HG02884 (cell line): Measurements from ENCODE around the gene CNMD.
A peak's percentile ranks its signal among the peaks of the same experiment; 100 is the strongest.
"Not testable (repeated sequence)": the region's sequence is repeated elsewhere in the genome, so short reads cannot be mapped to it uniquely, and the experiment has no call there.

Source experiments
- ATAC-seq: cut with Tn5 transposase; IDR thresholded peaks from one replicate; pipeline ENCODE4 v1.9.1; 2021; ENCODE audit warnings: mild to moderate bottlenecking, moderate library complexity; ENCODE audit not compliant: unreplicated experiment

Gene CNMD

DNA sequence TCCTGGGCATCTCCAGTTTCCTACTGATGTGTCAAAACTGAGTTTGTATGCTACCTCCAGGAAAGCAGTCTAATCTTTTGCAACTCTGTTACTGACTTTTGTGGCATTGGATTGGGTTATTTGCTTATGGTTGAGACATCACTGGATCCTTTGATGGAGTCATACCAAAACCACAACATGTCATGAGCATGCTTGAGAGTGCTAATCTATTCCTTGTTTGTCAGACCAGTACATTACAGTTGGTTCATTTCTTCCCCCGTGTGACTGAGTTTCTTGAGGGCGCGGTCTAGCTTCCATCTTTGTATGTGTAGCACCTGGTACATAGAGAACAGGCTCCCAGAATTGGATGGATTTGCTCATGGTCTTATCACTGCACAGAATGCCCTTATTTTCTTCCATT is 43.8 kb downstream of the CNMD start:
- ATAC-seq: peak; percentile 84

DNA sequence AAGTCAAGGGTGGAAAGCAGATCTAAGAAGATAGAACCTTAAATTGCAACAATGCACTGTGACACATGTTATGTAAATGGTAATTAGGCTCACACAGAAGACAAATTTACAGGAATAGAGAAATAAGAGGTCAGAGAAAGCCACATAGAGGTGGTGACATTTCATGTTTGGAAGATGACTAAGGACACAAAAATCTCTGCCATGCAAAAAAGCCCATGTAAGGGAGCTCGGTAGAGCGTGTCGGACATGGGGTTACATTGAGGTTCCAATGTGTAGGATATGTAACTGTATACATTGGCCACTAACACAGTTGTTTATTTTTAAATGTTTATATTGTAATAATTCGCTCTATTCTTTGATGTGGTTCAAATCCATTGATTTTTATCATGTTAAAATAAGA is 53.2 kb downstream of the CNMD start:
- no peak for ATAC-seq

DNA sequence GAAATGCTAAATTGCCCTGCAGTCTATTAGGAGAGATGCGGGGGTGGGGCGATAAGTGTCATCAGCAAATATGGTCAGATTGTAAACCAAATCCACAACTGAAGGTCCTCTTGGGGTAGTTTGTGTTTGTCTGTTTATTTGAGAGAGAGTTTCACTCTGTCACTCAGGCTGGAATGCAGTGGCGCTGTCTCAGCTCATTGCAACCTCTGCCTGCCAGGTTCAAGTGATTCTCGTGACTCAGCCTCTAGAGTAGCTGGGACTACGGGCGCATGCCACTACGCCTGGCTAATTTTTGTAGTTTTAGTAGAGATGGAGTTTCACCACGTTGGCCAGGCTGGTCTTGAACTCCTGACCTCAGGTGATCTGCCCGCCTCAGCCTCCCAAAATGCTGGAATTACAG is 53.8 kb downstream of the CNMD start:
- ATAC-seq: not testable (repeated sequence)

DNA sequence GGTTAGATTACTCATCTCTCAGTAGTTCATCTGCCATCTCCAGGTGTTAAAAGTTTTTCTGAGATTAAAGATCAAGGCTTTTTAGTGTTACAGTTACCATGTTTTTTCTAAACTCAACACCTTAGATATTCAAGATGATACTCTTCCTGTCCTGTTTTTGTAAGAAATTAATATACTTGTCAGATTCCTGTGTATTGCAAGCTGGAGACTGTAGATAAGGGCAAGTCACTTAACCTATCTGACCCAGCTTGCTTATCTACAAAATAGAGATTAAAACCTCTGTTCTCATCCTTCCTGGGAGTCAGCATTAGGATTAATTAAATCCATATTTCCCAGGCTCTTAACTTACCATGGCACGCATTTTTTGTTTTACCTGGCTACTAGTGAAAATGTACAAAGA is 61.8 kb downstream of the CNMD start:
- no peak for ATAC-seq

- ATAC-seq: no peak
These were observed 66.2 kb downstream of the CNMD start for GRCh38 chr13:52673465-52673864.

- no peak for ATAC-seq
These were observed 68.9 kb downstream of the CNMD start for GRCh38 chr13:52670726-52671125.

- no peak for ATAC-seq
These were observed 69.9 kb downstream of the CNMD start for GRCh38 chr13:52669677-52670076.

DNA sequence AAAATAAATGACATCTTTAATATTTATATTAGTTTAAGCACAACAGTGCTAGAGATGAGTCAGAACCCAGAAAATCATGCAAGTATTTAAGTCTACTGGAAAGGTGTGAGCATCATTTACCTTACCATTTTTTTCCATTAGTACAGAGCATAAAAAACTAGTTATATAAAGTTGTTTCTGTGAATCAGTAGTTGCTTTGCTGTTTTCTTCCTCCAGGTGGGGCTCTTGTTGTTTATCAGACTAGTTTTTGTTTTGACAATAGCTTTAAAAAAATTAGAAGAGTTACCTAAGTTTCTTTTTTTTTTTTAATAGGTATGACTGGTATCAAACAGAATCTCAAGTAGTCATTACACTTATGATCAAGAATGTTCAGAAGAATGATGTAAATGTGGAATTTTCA is 74.3 kb downstream of the CNMD start:
- no peak for ATAC-seq

- no peak for ATAC-seq
These were observed 75.3 kb downstream of the CNMD start for GRCh38 chr13:52664272-52664671.

DNA sequence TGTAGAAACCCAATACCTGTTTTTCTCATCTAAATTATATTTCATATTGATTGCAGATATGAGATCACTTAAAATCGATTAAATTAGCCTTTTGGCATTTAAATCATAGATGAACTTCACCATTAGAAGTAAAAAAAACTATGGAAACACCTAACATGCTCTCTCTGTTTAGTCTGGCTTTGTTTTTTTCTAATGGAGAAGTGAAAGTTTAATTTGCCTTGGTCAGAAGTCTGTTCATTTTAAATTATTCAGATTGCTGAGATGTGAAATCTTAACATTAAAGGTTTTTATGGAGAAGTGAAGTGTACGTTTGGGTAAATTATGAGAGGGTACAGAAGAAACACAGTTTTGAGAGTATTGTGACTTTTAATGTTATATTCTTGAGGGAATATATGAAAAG is 80.3 kb downstream of the CNMD start:
- no peak for ATAC-seq
